Endothelial cell of umbilical vein (primary cell): ENCODE data around the gene CD99L2.

Source experiments
- CTCF ChIP-seq, 2 donors: IDR thresholded peaks; 1 replicate in 1 of 2; 2 replicates in 1 of 2; pipeline ENCODE4 v1.5.1; 2011; ENCODE audit warnings: low read length in 2 of 2, mild to moderate bottlenecking in 2 of 2, moderate library complexity in 2 of 2, control low read depth in 1 of 2, inconsistent platforms in 1 of 2, low read depth in 1 of 2; ENCODE audit not compliant: insufficient read depth in 1 of 2; ENCODE audit errors: extremely low read depth in 1 of 2
- EZH2 ChIP-seq: IDR thresholded peaks from 2 replicates; pipeline ENCODE4 v1.6.1; 2012; ENCODE audit warnings: borderline replicate concordance, low read depth, mild to moderate bottlenecking, moderate library complexity, low read length, inconsistent platforms; ENCODE audit not compliant: severe bottlenecking
- FOS ChIP-seq: IDR thresholded peaks from 2 replicates; pipeline ENCODE4 v1.6.1; 2011; ENCODE audit warnings: mild to moderate bottlenecking, low read length, moderate library complexity, borderline replicate concordance; ENCODE audit not compliant: insufficient read depth
- JUN ChIP-seq: IDR thresholded peaks from 2 replicates; pipeline ENCODE4 v1.6.1; 2011; ENCODE audit warnings: borderline replicate concordance, low read depth; ENCODE audit not compliant: insufficient read length, insufficient read depth
- MAX ChIP-seq: IDR thresholded peaks from 2 replicates; pipeline ENCODE4 v1.6.1; 2011; ENCODE audit not compliant: insufficient read depth, insufficient read length
- MYC ChIP-seq: IDR thresholded peaks from one replicate; pipeline ENCODE4 v1.6.1; 2011; ENCODE audit warnings: mild to moderate bottlenecking, low read depth, low read length
- POLR2A ChIP-seq: IDR thresholded peaks from 2 replicates; pipeline ENCODE4 v1.6.1; 2012; ENCODE audit warnings: low read depth, mild to moderate bottlenecking, control low read depth, low read length
- POLR2AphosphoS5 ChIP-seq: IDR thresholded peaks from 2 replicates; pipeline ENCODE4 v1.6.1; 2012; ENCODE audit warnings: low read depth, mild to moderate bottlenecking, control low read depth, low read length, moderate library complexity; ENCODE audit not compliant: insufficient read depth

GRCh38 chrX:150903110-150903508 lies 4.6 kb upstream of the CD99L2 start:
- TF ChIP-seq MAX (no peak), POLR2A (no peak), MYC (no peak), FOS (no peak), CTCF (IDR thresholded peaks at IDR 0.05; ENCODE audit: extremely low read depth in 1 of 2, insufficient read depth in 1 of 2, low read depth in 1 of 2, low read length in 2 of 2) (no peak), EZH2 (no peak), POLR2AphosphoS5 (no peak), JUN (no peak)
